HepG2 (cell line): ENCODE results near the gene NOS1AP. TPM values are rescaled to one million over a fixed set of nuclear protein-coding genes. Genes with fewer than 3 reads are reported as not detected.

Experiments used
- AFF4 ChIP-seq: sonication (generic); formaldehyde crosslinking; IDR thresholded peaks from 2 replicates; pipeline ENCODE4 v1.4.0; 2020; ENCODE audit warnings: missing genetic modification reagents
- CTCF ChIP-seq: sonication (generic); formaldehyde crosslinking; IDR thresholded peaks from 2 replicates; pipeline ENCODE4 v1.5.0; 2020; ENCODE audit warnings: mild to moderate bottlenecking, missing genetic modification reagents, moderate library complexity
- MAF1 ChIP-seq: sonication (generic); formaldehyde crosslinking; IDR thresholded peaks from 2 replicates; pipeline ENCODE4 v1.5.0; 2020; ENCODE audit warnings: missing genetic modification reagents, borderline replicate concordance
- NR2F1 ChIP-seq, 2 experiments: fragments of 450-650 bp in 1 of 2; formaldehyde crosslinking in 1 of 2; IDR thresholded peaks; 2 replicates each; pipeline versions ENCODE4 v1.5.0 to v1.6.1; 2016 to 2020; ENCODE audit warnings: mild to moderate bottlenecking in 1 of 2, missing compliant biosample characterization in 1 of 2, missing genetic modification reagents in 1 of 2, moderate library complexity in 1 of 2
- PATZ1 ChIP-seq: sonication (generic); formaldehyde crosslinking; IDR thresholded peaks from 2 replicates; pipeline ENCODE4 v1.4.0; 2020; ENCODE audit warnings: missing genetic modification reagents
- PHF20 ChIP-seq: sonication (generic); formaldehyde crosslinking; IDR thresholded peaks from 2 replicates; pipeline ENCODE4 v1.5.0; 2020; ENCODE audit warnings: mild to moderate bottlenecking, missing genetic modification reagents
- RBM22 ChIP-seq: fragments of 200-400 bp; formaldehyde crosslinking; optimal IDR thresholded peaks from 2 replicates; pipeline ENCODE3; 2017; ENCODE audit warnings: mild to moderate bottlenecking, low read length, moderate library complexity
- TEF ChIP-seq: sonication (generic); formaldehyde crosslinking; IDR thresholded peaks from 2 replicates; pipeline ENCODE4 v1.5.0; 2020; ENCODE audit warnings: missing genetic modification reagents
- ZBED4 ChIP-seq: sonication (generic); formaldehyde crosslinking; IDR thresholded peaks from 2 replicates; pipeline ENCODE4 v1.4.0; 2020; ENCODE audit warnings: missing genetic modification reagents, borderline replicate concordance
- ZNF253 ChIP-seq: sonication (generic); formaldehyde crosslinking; IDR thresholded peaks from 2 replicates; pipeline ENCODE4 v1.8.0; 2022; ENCODE audit warnings: mild to moderate bottlenecking, missing genetic modification reagents, borderline replicate concordance
- ZNF317 ChIP-seq: sonication (generic); formaldehyde crosslinking; IDR thresholded peaks from 2 replicates; pipeline ENCODE4 v1.5.0; 2020; ENCODE audit warnings: mild to moderate bottlenecking, missing genetic modification reagents
- ZNF496 ChIP-seq: sonication (generic); formaldehyde crosslinking; IDR thresholded peaks from 2 replicates; pipeline ENCODE4 v1.8.1; 2023; ENCODE audit warnings: mild to moderate bottlenecking, moderate library complexity, missing genetic modification reagents; ENCODE audit not compliant: insufficient replicate concordance
- ZNF75D ChIP-seq: sonication (generic); formaldehyde crosslinking; IDR thresholded peaks from 2 replicates; pipeline ENCODE4 v1.8.1; 2023; ENCODE audit warnings: missing genetic modification reagents, mild to moderate bottlenecking, borderline replicate concordance
- polyA plus RNA-seq, 8 experiments: library from polyadenylated mRNA; depleted of rRNA in 3 of 8; stranded (reverse) in 7 of 8; unstranded in 1 of 8; fragments of >200 nt; fragmentation: Illumina TruSeq in 4 of 8; extraction: Trizol in 4 of 8; gene quantifications; 2 replicates each; pipeline versions ENCODE4 v1.2.1 to v1.2.3, GENCODE V29; 2011 to 2016; ENCODE audit warnings: low read depth in 4 of 8, missing spikeins in 1 of 8, mixed read lengths in 1 of 8; ENCODE audit not compliant: insufficient read depth in 1 of 8
- total RNA-seq, 5 experiments: library from RNA; depleted of rRNA; stranded (reverse); fragments of >200 nt; fragmentation: Illumina TruSeq; extraction: Trizol; gene quantifications; 2 replicates each; pipeline ENCODE4 v1.2.3, GENCODE V29; 2016; ENCODE audit warnings: low read depth in 1 of 5

Gene NOS1AP
- total and polyA plus RNA-seq, 2 of the 13 experiments (the other 11 are each of a cell fraction or from before 2014, with no cell fraction given): 2.0 to 3.3 TPM

- TF ChIP-seq AFF4 (CRISPR knock-in tag): no peak
- TF ChIP-seq TEF (CRISPR knock-in tag): peak; percentile 93
- no peak for TF ChIP-seq CTCF (CRISPR knock-in tag)
- TF ChIP-seq RBM22: no peak
- no peak for TF ChIP-seq ZNF496
- no peak for TF ChIP-seq PHF20 (CRISPR knock-in tag)
- no peak for TF ChIP-seq ZBED4 (CRISPR knock-in tag)
- no peak for TF ChIP-seq ZNF75D (CRISPR knock-in tag)
- TF ChIP-seq ZNF253 (CRISPR knock-in tag): no peak
- peak; percentile 48 to 80; a peak in 3 of 4 replicates for TF ChIP-seq NR2F1 (CRISPR knock-in tag; IDR thresholded peaks at IDR 0.05)
- TF ChIP-seq PATZ1 (CRISPR knock-in tag): peak; percentile 61
- TF ChIP-seq MAF1: no peak
- TF ChIP-seq ZNF317 (CRISPR knock-in tag): 0 out of 2 replicates have a peak, but pooled peaks have one; percentile 29
These were observed 165.8 kb downstream of the NOS1AP start (continued) for GRCh38 chr1:162235241-162235800.
